HG02798 (cell line): Measurements from ENCODE around the gene TTC7B.

ENCODE experiments used
- ATAC-seq: cut with Tn5 transposase; IDR thresholded peaks from one replicate; pipeline ENCODE4 v1.9.1; 2021; ENCODE audit warnings: mild to moderate bottlenecking; ENCODE audit not compliant: unreplicated experiment, poor library complexity

Gene TTC7B

DNA sequence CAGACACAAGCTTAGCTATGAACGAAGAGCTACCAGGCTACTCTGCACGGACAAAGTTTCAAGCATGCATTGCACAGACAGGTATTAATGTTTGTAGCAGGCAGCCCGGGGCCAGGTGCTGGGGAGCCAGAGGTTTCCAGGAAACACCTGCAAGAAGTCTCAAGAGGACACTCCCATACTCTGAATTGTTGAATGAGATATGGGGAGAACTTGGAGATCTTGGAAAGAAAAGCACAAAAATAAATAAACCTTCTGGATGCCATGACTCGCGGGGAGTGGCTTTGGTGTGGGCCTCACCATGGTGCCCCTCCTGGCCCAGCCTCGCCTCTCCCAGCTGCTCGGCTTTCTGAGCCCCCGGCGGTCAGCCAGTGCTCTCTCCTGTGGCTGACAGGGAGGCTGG lies 186.8 kb downstream of the TTC7B start:
- no peak for ATAC-seq

DNA sequence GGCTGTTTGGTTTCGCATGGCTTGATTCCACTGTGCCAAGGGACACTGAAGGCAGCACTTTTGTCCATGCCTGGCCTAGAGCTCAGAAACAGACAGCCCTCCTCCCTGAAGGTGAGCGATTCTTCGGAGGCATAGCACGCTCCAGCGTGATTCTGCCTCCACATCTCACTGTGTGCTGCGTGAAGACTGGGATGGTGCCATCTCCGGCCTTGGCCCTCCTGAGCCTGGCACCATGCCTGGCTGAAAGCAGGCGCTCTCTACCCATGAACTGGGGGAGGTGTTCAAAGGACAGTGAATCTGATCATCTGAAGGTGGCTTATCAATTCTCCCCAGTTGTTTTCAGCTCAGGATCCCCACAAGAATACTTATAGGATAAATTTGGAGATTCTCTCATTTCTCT lies 187.4 kb downstream of the TTC7B start:
- no peak for ATAC-seq

GRCh38 chr14:90627478-90627877 lies 188.8 kb downstream of the TTC7B start:
- ATAC-seq, result no peak

- ATAC-seq, result no peak
Measured at GRCh38 chr14:90626550-90626949, 189.7 kb downstream of the TTC7B start.

DNA sequence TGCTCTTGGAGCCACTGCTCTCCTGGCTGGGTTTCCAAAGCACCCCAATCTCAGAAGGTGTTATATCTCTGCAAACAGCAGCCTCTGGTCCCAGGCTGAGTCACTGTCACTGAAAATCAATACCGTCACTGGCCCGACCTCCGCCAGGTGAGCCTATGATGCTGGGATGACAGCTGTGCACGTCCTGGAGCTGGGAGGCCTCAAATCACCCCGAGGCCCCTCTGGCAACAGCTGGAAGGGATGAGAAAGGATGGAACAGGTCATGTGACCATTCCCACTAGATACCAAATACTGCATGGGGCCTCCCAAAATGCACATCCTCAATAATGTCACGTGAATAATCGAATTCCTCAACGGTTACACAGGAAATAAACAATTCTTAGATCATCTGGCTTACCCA lies 190.8 kb downstream of the TTC7B start:
- ATAC-seq, result no peak

DNA sequence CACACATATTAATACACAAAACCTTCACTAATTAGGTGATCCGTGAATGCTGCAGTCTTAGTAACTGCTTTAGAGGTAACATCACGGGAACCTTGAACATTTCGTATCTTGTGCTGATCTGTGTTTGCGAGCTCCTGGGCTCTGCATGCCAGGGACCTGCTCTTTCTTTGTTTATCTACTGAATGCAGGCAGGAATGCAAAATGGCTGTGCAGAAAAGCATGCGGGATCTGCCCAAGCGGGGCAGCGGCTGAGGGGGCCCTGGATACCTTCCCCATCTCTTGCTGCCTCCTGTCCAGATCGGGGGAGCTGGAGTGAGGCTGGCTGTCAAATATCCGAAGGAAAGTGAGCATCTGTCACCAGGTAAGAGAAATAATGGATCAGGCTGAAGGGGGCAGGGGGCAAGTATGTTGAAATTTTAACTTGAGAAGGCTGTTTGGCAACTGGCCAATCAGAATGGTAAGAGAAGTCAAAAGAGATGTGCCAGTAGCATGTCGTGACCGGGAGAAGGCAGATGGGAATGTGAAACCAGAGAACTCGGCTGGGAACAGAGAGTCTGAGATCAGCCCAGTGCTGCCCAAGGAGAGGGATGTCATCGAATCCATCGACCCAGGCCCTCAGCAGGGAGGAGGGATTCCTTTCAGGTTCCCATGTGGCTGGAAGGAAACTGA lies 191.4 kb downstream of the TTC7B start:
- no peak for ATAC-seq

GRCh38 chr14:90624227-90624626 lies 192.0 kb downstream of the TTC7B start:
- ATAC-seq, result no peak

DNA sequence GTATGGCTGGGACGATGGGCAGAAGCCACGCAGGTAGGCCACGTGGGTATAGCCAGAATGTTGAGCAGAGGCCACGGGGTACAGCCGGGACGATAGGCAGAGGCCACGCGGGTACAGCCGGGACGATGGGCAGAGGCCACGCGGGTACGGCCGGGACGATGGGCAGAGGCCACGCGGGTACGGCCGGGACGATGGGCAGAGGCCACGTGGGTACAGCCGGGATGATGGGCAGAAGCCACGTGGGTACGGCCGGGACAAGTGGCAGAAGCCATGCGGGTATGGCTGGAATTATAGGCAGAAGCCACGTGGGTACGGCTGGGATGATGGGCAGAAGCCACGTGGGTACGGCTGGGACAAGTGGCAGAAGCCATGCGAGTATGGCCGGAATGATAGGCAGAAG lies 195.0 kb downstream of the TTC7B start:
- ATAC-seq, result no peak

- no peak for ATAC-seq
Measured at GRCh38 chr14:90620568-90621077, 195.6 kb downstream of the TTC7B start.

DNA sequence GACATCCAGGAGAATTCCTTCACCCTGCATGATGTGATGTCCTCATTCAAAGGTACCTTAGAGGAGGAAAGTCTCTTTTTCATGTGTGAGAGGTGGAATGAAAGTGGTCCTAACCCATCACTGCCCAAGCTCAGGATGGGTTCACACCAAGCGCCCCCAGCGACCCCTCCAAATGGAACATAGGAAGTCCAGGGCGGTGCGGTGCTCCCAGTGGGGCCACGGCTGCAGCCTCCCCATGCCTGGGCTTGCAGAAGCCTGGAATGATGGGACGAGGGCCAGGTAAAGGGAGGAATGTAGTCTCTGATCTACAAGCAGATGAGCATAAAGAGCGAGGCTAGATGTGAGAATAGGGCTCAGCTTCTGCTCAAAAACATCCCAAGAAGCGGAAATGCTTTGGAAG lies 196.3 kb downstream of the TTC7B start:
- ATAC-seq, result no peak

DNA sequence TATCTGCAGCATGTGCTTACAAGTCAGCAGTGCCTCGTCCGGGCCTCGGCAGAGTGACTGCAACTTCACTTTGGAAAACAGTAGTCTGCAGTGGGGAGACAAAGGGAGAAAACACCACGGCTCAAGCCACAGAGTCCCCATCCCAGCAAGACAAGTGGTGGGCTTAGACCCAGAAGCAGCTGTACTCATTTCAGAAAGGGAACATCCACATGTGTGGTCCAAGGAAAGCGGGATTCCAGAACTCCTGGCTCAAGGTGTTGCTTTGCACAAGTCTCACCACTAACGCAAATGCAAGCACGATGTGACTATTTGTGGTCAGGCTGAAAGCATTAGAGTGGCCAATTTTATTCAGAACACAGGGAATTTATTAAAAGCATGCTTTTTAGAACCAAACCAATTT lies 198.3 kb downstream of the TTC7B start:
- ATAC-seq, result no peak

DNA sequence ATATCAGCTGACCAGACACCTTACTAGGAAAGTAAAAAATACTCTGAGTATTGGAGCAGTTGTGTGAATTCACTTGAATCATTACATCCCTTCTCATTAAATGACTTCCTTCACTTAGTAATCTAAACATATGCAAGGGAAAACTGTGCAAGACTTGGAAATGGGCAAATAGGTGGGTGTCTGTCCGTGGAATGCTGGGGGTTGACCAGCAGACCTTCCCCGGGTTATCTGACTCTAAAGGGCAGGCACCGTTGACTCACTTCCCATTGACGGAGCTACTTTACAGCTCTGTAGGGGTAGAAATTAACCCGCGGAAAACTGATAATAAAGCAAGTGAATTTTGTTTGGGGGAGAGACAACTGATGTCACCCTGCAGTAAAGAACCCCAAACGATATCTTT lies 199.3 kb downstream of the TTC7B start:
- ATAC-seq, result no peak

GRCh38 chr14:90616313-90616712 lies 199.9 kb downstream of the TTC7B start:
- no peak for ATAC-seq

- ATAC-seq, result no peak
Measured at GRCh38 chr14:90615517-90616060, 200.6 kb downstream of the TTC7B start.

DNA sequence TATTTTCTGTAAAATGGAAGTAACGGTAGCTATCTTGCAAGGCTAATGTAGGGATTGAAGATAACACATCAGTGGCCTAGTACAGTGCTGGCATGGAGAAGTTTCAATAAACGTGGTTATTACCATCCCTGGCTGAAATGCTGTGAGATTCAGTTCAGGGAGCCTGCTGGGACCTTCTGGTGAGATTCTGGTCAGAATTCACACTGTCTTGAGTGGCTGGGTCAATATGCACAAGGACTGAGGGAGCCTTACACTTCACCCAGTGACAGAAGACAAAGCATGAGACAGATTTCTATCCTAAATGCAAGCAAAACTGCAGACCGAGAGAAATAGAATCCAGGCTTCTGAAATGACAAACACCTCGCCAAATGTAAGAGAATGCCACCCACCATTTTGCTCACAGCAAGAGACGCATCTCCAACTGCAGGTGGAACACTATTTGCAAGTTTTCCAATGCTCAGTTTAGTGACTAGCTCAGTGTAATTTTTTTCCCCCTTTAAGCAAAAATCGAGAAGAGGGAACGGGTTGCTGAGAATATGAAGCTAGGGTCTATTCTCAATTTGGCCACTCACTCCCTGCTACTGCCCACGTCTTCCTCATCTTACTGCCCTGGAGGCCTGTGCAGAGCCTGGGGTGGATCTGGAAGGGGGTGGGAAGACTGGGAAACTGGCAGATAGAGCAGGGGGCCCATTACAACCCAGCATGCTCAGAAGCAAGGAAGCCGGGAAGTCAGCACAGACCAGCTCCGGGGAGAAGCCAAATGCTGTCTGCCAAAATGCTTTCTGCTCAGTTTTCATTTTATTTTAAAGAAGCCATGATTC lies 201.3 kb downstream of the TTC7B start:
- no peak for ATAC-seq

DNA sequence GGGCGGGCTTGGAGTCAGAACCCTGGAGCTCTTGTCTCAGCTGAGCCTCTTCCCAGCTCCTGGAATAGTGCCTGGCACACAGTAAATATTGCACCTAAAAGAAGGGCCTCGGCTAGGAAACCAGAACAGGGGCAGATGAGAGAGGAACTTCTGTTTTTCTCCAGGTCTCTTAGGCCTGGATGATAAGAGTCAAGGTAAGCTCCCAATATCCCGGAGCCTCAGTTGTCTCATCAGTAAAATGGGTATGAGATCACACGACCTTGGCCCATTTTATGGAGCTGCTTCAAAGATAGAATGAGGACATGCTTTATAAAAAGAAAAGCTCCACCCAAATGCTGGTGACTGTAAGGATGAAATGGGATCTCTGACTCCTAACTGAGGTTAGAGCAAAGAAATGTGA lies 202.2 kb downstream of the TTC7B start:
- ATAC-seq, result no peak

GRCh38 chr14:90613453-90613852 lies 202.8 kb downstream of the TTC7B start:
- no peak for ATAC-seq

DNA sequence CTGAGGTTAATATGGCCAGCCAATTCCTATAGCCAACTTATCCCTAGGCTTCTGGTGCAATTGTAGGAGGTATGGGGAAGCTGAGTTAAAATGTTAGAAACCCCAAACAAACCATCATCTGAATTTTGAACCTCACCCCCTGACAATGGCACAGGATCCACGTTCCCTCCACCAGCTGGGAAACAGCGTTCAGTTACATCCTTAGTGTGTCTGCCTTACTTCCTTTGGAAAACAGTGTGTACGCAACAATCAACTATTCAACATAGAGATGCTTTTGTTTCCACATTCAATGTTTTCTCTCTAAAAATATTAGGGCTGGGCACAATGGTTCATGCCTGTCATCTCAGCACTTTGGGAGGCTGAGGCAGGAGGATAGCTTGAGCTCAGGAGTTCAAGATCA lies 203.4 kb downstream of the TTC7B start:
- no peak for ATAC-seq

- no peak for ATAC-seq
Measured at GRCh38 chr14:90611936-90612335, 204.3 kb downstream of the TTC7B start.

- no peak for ATAC-seq
Measured at GRCh38 chr14:90611501-90611900, 204.7 kb downstream of the TTC7B start.

DNA sequence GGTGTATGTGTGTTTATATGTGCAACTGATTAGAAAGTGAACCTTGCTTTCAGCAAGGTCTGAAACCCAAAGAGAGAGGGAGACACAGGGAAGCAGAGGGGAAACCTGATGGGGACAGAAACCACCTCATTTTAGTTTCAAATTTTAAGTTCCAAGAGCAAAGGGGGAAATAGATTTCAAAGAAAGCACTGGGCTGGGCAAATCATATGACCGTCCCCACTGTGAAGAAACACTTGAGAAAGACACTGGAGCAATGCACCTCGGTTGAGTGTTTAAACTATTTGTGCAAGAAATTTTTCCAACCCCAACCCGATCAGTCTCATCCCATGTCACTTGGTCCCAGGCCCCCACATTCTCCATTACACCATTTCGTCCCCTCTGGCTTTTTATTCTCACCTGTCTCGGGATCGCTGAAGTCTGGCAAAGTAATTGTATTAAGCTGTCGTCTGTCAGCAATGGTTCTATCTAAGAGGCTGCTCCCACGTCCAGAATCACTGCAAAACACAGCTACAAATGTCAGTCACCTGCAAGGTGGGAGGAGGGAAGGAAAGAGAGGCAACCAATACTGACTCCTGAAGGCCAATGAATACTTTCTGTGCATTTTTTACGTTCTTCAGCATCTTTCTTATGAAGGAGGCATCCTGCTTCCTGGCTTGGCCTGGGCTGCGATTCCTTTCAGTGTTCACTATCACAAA lies 205.7 kb downstream of the TTC7B start:
- no peak for ATAC-seq
